ENCODE data around the gene NOC4L. TPM values are rescaled to one million over a fixed set of nuclear protein-coding genes. Genes with fewer than 3 reads are reported as not detected.

The NOC4L gene
- total RNA-seq, 2 experiments from 2014 or later = 23.4 to 23.6 TPM

DNA sequence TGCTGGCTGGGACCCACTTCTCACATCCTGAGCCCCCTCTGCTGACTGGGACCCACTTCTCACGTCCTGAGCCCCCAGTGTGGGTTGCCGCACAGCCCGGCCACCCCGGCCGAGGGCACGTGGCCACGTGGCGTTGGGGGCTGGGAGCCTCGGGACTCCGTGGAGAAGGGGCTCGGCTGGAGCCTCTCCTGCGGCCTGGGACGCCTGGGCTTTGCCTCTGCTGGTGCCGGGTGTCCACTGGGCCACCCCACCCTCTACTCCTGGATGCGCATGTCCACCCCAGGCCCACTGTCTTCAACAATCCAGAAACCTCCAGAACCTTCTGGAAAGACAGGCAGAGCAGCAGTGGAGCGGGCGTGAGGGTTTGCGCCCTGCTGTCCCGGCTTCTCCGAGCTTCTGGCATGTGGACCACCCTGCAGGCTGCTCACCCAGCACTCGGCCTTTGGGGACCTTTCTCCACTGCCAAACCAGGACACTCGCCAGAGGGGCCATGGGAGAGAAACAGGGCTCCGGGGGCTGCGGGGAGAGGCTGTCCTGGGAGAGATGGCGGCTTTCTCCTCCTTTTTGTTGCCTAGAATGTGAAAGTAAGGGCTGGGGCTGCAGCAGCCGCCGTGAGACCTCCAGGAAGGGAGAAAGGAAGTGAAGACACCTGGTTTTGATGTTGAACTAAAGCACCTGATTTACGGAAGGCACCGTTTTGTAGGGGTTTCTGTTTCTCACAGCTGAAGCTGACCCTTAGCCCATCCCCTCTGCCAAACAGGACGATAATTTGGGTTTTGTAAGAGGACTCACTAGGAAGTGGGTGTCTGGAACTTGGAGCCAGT lies 30.0 kb downstream of the NOC4L start:
- ChIA-PET CTCF (interaction anchor here (1.0 kb wide), 1 partner anchor 21 kb away, joined by 3 read pairs; no protein-coding TSS in a partner anchor), POLR2A (interaction anchor here (0.5 to 1.6 kb wide), 2 partner anchors 15 to 728 kb away, joined by 3 to 6 read pairs; no protein-coding TSS in a partner anchor)
- peaks cover 6% of the 10 kb centered on the region for H3K27me3 Mint-ChIP-seq
- H3K4me1 Mint-ChIP-seq = peaks cover 28% of the 10 kb centered on the region
- no peaks in the 10 kb centered on the region for H3K36me3 Mint-ChIP-seq (ENCODE audit: low read depth)
- H3K4me3 Mint-ChIP-seq = no peak overlapping the region
- no peak overlapping the region for H3K27ac Mint-ChIP-seq
- DNase-seq = no peak
- H3K9me3 Mint-ChIP-seq = no peaks in the 10 kb centered on the region

DNA sequence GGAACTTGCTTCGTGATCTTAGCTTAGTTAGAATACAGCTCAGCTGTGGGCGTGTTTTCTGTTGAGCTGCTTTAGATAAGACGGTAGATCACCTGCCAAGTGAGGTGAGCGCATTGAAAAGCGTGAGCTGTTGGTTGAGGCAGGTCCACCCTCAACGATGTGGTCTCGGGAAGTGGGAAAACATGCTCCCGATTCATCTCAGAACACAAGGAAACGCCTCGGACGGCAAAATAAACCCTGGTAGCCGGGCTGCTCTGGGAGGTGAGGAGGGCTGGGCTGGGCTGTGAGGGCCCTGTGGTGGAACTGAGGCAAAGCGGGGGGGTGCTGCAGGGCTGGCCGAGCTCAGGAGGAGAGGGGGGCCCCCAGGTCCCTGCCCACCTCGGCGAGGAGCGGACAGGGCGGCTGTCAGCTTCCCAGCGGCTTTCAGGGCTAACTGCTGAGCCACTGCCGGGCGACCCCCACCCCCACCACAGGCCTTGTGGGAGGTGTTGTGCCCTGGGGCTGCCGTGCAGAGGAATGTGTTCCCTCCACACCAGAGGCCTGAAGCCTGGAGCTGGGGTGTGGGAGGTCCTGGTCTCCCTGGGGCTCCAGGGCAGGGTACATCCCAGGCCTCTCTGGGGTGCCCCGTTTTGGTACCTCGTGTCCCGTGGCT lies 30.7 kb downstream of the NOC4L start:
- no peak for DNase-seq
- Mint-ChIP-seq H3K4me3 (no peak overlapping the region), H3K27me3 (peaks cover 6% of the 10 kb centered on the region), H3K36me3 (ENCODE audit: low read depth) (no peaks in the 10 kb centered on the region), H3K4me1 (peaks cover 30% of the 10 kb centered on the region), H3K27ac (no peak overlapping the region), H3K9me3 (no peaks in the 10 kb centered on the region)
- ChIA-PET CTCF (interaction anchor here (1.0 kb wide), 1 partner anchor 21 kb away, joined by 3 read pairs; no protein-coding TSS in a partner anchor), POLR2A (interaction anchor here (0.5 to 1.6 kb wide), 4 partner anchors 9 to 727 kb away, joined by 3 to 6 read pairs (median 5); no protein-coding TSS in a partner anchor)

DNA sequence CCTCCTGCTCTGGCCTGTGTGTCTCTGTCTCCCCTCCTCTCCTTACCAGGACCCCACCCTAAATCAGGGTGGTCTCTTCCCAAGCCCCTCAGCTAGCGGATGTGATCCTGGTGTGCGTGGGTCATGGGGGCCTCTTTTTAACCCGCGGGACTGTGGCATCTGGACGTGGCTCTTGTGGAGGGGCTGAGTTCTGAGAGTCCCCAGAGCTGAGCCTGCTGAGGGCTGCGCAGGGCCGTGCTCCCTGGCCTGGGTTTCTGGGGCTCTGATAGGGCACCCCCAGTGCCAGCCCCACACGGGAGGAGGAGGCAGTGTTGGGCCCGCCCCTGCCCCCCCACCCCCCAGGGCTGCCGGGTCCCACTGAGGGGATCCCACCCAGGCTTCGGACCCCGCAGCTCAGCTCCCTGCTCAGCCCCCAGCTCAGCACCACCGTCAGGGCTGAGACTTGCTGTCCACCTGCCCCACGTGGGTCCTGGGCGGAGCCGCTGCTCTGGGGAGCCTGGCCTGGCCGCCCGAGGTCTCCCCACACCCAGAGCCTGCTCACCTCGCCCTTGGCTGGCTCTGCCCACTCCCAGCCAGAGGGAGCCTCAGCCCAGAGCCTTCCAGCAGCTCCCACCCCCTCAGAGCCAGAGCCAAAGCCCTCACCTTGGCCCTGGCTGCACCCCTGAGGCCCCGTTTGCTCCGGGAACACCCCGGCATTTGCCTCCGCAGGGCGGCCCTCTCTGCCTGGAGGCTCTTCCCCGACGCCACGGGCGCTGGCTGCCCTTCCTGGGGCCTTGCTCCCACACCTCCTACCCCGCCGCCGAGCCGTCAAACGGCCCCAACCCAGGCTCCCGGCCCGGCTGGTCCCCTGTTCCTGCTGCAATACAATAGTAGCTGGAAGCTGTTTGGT lies 31.5 kb downstream of the NOC4L start:
- ChIA-PET POLR2A (interaction anchor here (1.0 to 1.6 kb wide), 3 partner anchors 8 to 14 kb away, joined by 4 to 6 read pairs (median 6); no protein-coding TSS in a partner anchor), CTCF (no interaction called here)
- DNase-seq = no peak
- Mint-ChIP-seq H3K4me3 (no peak overlapping the region), H3K9me3 (no peaks in the 10 kb centered on the region), H3K4me1 (peaks cover 30% of the 10 kb centered on the region), H3K36me3 (ENCODE audit: low read depth) (no peaks in the 10 kb centered on the region), H3K27me3 (peaks cover 6% of the 10 kb centered on the region), H3K27ac (no peak overlapping the region)

DNA sequence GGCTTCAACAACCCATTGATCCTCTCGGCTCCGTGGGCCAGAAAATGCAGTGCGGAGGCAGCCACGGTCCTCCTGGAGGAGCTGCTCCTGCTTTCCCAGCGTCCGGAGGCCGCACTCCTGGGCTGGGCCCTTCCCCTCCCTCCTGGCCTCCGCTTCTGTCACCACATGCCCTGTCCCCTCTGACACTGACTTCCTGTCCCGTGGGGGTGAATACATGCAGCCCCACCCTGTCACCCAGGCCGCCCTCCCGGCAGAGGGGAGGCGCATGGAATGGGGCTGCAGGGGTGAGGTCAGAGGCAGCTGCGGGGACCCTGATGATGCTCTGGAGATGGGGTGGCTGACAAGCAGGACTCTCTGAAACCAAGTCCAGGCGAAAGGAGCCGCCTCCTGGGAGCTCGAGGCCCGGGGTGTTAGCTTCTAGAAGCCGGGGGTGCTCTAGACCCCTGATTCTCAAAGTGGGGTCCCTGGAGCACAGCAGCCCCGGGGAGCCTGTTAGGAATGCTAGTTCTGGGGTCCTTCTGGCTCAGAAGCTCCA lies 32.2 kb downstream of the NOC4L start:
- peaks cover 6% of the 10 kb centered on the region for H3K27me3 Mint-ChIP-seq
- H3K36me3 Mint-ChIP-seq (ENCODE audit: low read depth) = no peaks in the 10 kb centered on the region
- H3K27ac Mint-ChIP-seq = no peak overlapping the region
- H3K9me3 Mint-ChIP-seq = peaks cover 5% of the 10 kb centered on the region
- peaks cover 30% of the 10 kb centered on the region for H3K4me1 Mint-ChIP-seq
- DNase-seq = no peak
- ChIA-PET CTCF (no interaction called here), POLR2A (interaction anchor here (1.0 kb wide), 2 partner anchors 8 to 9 kb away, joined by 4 to 6 read pairs; no protein-coding TSS in a partner anchor)
- no peak overlapping the region for H3K4me3 Mint-ChIP-seq

DNA sequence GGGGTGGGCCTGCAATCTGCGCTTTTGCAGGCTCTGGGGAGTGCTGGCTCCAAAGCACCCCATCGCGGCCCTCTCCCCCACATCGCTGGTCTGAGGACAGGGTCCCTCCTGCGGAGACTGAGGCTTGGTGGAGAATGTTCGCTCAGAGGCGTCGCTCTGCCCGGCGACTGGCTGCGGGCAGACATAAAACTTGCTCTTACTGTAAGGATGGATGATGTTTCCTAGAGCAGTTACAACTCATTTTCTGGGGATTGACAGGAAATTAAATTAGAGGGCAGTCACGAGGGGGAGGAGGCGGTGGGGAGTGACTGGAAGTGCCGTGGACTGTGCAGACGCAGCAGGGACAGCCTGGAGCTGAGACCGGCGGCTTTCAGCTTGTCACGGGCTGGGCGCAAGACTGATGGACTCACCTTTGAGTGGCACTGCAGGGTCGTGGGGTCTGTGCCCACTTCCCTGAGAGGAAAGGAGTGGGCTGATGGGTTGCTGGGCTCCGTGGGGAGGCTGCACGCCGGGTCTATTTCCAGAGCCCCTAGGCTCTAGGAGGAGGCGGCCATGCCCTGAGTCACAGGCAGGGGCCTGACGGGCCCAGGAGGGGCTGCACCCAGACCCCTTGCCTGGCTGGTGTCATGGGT lies 32.8 kb downstream of the NOC4L start:
- POLR2A ChIA-PET = no interaction called here
- H3K4me1 Mint-ChIP-seq = peaks cover 30% of the 10 kb centered on the region

DNA sequence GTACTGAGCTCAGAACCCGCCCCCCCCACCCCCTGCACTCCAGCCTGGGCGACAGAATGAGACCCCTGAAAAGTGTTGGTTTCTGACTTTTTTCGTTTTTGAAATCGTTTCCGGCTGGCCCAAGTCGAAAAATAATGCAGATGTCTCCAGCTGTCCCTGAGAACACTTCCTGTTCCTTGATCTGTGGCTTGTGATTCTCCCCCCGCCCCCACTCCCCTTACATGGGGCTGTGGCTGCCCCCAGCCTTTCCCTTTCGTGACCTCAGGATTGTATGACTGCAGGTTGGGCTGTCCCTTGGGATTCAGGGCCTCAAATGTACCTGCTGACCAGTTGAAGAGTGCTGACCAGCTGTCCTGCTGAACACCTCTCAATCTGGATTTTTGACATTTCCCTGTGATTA lies 34.1 kb downstream of the NOC4L start:
- Mint-ChIP-seq H3K27me3 (peaks cover 8% of the 10 kb centered on the region), H3K36me3 (ENCODE audit: low read depth) (no peaks in the 10 kb centered on the region), H3K27ac (peak overlapping the region; percentile 80), H3K9me3 (peaks cover 10% of the 10 kb centered on the region), H3K4me1 (peaks cover 22% of the 10 kb centered on the region), H3K4me3 (peak overlapping the region; percentile 78)
- no peak for DNase-seq
- ChIA-PET CTCF (interaction anchor here (1.0 to 1.4 kb wide), 2 partner anchors 8 to 41 kb away, joined by 3 read pairs; no protein-coding TSS in a partner anchor), POLR2A (interaction anchor here (0.8 to 2.2 kb wide), 2 partner anchors 11 to 250 kb away, joined by 3 to 16 read pairs; no protein-coding TSS in a partner anchor)

More for the DNA sequence above, 32.8 kb downstream of the NOC4L start:
- H3K36me3 Mint-ChIP-seq (ENCODE audit: low read depth) = no peaks in the 10 kb centered on the region
- peaks cover 6% of the 10 kb centered on the region for H3K27me3 Mint-ChIP-seq
- CTCF ChIA-PET = no interaction called here
- no peak for DNase-seq
- no peak overlapping the region for H3K4me3 Mint-ChIP-seq
- no peak overlapping the region for H3K27ac Mint-ChIP-seq
- peaks cover 7% of the 10 kb centered on the region for H3K9me3 Mint-ChIP-seq

DNA sequence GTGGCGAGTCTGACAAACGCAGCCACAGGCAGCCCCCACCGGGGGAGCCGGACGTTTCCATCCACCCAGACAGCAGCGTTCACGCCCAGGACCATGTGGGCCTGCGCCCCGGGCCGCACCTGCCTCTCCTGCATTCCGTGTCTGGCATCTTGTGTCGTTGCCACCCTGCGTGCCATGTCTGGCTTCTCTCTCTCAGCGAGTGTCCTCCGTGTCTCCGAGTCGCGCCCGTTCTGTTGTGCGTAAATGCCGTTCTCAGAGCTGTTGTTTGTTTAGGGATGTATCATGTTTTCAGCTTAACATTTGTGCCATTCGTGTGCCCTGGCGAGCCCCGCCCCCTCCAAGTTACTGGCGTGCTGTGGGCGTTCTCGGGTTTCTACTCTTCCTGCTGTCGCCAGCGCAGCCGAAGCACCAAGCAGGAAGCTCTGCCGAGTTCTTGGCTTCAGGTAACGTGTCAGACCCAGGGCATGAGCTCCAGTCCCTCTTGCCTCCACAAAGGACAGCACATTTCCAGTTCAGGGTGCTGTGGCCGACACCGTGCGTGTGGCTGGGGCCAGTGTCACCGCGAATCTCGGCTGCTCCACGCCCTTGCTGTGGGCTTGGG lies 34.6 kb downstream of the NOC4L start:
- POLR2A ChIA-PET = interaction anchor here (2.2 kb wide), 1 partner anchor 10 kb away, joined by 16 read pairs; no protein-coding TSS in a partner anchor
- Mint-ChIP-seq H3K4me3 (peak overlapping the region; percentile 78), H3K27ac (peak overlapping the region; percentile 80), H3K36me3 (ENCODE audit: low read depth) (no peaks in the 10 kb centered on the region), H3K27me3 (peaks cover 9% of the 10 kb centered on the region), H3K4me1 (peaks cover 19% of the 10 kb centered on the region), H3K9me3 (peaks cover 10% of the 10 kb centered on the region)
- peak; percentile 66 for DNase-seq
- CTCF ChIA-PET = interaction anchor here (1.0 to 1.4 kb wide), 2 partner anchors 8 to 40 kb away, joined by 3 read pairs; no protein-coding TSS in a partner anchor

DNA sequence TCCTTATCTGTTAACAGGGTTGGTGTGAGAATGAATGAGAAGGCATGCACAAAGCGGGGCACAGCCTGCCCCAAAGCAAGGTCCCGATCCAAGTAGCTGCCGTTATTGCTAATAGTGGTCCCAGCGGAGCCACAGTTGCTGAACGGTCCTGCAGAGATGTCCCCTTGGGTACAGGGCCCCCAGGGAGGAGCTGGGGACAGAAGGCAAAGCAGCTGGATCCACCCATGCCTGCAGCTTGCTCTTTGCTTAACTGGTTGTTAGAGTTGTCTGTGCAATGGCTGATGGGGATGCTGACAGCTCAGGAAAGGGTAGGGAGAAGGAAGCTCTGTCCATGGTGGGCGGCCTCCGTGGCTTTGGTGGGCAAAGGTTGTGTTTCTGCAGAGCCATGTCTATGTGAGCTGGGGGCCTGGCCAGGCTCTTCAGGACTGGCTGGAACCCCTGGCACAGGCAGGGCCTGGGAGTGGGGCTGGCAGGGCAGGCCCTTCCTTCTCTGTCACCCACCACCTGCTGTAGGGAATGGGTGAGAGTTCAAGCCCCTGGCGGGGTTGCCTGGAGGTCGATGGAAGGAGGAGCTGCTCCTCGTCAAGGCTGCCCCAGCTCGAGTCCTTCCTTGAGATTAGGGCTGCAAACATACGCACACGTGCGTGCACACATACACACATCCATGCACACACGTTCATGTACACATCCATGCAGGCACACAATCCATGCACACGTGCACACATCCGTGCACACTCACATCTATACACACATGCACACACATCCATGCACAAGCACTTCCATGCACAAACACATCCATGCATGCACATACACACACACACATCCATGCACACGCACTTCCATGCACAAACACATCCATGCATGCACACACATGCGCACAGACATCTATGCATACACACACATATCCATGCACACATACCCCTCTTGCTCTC lies 35.4 kb downstream of the NOC4L start:
- ChIA-PET CTCF (interaction anchor here (1.2 kb wide), 1 partner anchor 10 kb away, joined by 3 read pairs; no protein-coding TSS in a partner anchor), POLR2A (interaction anchor here (2.2 kb wide), 1 partner anchor 9 kb away, joined by 16 read pairs; no protein-coding TSS in a partner anchor)
- Mint-ChIP-seq H3K4me1 (peaks cover 15% of the 10 kb centered on the region), H3K27me3 (peaks cover 11% of the 10 kb centered on the region), H3K36me3 (ENCODE audit: low read depth) (no peaks in the 10 kb centered on the region), H3K4me3 (no peak overlapping the region), H3K27ac (no peak overlapping the region), H3K9me3 (peaks cover 10% of the 10 kb centered on the region)
- DNase-seq = no peak

DNA sequence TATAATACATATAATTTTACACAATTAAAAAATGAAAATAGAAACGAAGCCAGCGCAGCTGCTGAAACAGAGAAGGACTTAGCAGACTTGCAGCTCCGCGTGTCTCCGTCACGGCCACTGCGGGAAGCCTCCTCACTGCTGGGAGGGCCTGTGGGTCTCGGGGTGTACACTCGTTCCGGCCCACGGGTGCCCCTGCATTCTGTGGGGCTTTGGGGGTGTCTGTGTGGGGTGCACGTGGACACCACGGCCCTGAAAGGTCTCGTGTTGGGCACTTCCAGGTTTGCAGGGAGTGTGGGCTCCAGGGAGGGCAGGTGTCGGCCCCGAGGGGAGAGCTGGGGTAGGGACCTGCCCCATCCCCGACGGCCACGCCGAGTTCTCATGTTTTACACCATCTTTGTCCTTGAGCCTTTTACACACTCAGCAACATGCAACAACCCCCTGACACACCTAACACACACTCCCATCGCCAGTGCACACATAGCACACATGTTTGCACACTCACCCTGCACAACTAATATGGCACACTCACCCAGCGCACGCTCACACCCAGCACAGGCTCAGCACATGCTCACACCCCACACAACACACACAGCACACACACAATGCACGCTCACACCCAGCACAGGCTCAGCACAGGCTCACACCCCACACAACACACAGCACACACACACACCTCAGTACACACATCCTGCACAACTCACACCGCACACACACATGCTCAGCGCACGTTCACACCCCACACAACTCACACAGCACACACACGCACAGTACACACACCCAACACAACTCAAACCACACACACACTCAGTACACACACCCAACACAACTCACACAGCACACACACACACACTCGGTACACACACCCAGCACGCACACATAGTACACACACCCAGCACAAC lies 36.6 kb downstream of the NOC4L start:
- H3K27ac Mint-ChIP-seq = no peak overlapping the region
- no peak for DNase-seq
- CTCF ChIA-PET = interaction anchor here (1.2 kb wide), 1 partner anchor 9 kb away, joined by 3 read pairs; no protein-coding TSS in a partner anchor
- peaks cover 10% of the 10 kb centered on the region for H3K9me3 Mint-ChIP-seq
- H3K27me3 Mint-ChIP-seq = peaks cover 16% of the 10 kb centered on the region
- peaks cover 3% of the 10 kb centered on the region for H3K36me3 Mint-ChIP-seq (ENCODE audit: low read depth)
- no peak overlapping the region for H3K4me3 Mint-ChIP-seq
- POLR2A ChIA-PET = no interaction called here
- peaks cover 21% of the 10 kb centered on the region for H3K4me1 Mint-ChIP-seq

DNA sequence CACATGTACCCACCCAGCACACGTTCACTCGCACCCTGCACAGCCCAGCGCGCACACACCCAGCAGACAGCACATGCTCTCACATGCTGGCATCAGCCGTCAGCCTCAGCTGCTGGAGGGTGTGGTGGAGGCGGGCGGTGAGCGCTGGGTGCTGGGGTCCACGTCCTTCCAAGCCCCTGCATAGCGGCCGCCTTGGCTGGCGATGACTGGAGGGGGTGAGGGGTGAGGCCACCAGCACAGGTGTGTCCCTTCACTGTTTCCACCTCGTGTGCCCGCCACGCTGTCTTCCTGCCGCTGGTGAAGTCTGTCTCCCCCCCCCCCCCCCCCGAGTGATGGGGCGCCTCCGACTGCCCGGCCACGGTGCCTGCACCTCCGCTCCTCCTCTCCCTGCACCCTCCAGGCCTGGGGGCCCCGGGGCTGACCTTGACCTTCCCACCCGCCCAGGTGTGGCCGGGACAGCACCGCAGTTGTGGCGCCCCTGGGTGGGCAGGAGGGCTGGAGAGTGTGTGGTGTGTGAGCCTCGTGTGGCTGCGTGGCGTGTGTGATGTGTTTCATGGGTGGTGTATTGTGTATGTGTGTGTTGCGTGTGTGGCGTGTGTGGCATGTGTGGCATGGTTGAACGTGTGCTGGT lies 37.4 kb downstream of the NOC4L start:
- ChIA-PET CTCF (no interaction called here), POLR2A (no interaction called here)
- Mint-ChIP-seq H3K27me3 (peaks cover 16% of the 10 kb centered on the region), H3K9me3 (peaks cover 10% of the 10 kb centered on the region), H3K4me1 (peaks cover 29% of the 10 kb centered on the region), H3K36me3 (ENCODE audit: low read depth) (peaks cover 5% of the 10 kb centered on the region), H3K27ac (no peak overlapping the region), H3K4me3 (no peak overlapping the region)
- no peak for DNase-seq

All from activated CD4-positive, alpha-beta memory T cell treated with anti-CD3 and anti-CD28 coated beads, Interleukin-2, amount 10 ng/mL, durations not matched to agents 7 days and 5 days (primary cell).